Endothelial cell (in vitro differentiated cells): Measurements from ENCODE around the gene DIP2C. TPM values are rescaled to one million over a fixed set of nuclear protein-coding genes. Genes with fewer than 3 reads are reported as not detected.

Experiments
- DNase-seq: peaks from one replicate; pipeline ENCODE4 v3.0.0; 2021; ENCODE audit warnings: low spot score
- H3K27ac Mint-ChIP-seq: one replicate; pipeline ENCODE4 v1.8.0; 2021; ENCODE audit warnings: mixed read lengths, inconsistent platforms; ENCODE audit not compliant: unreplicated experiment
- H3K27me3 Mint-ChIP-seq: one replicate; pipeline ENCODE4 v1.8.0; 2021; ENCODE audit warnings: mild to moderate bottlenecking, moderate library complexity, mixed read lengths, inconsistent platforms; ENCODE audit not compliant: unreplicated experiment
- H3K36me3 Mint-ChIP-seq: one replicate; pipeline ENCODE4 v1.8.0; 2021; ENCODE audit warnings: mild to moderate bottlenecking, low read depth, mixed read lengths, inconsistent platforms; ENCODE audit not compliant: unreplicated experiment
- H3K4me1 Mint-ChIP-seq: one replicate; pipeline ENCODE4 v1.8.0; 2021; ENCODE audit warnings: mild to moderate bottlenecking, mixed read lengths, inconsistent platforms; ENCODE audit not compliant: unreplicated experiment
- H3K4me3 Mint-ChIP-seq: one replicate; pipeline ENCODE4 v1.8.0; 2021; ENCODE audit warnings: mild to moderate bottlenecking, mixed read lengths, inconsistent platforms; ENCODE audit not compliant: unreplicated experiment
- H3K9me3 Mint-ChIP-seq: one replicate; pipeline ENCODE4 v1.8.0; 2021; ENCODE audit warnings: mixed read lengths, inconsistent platforms; ENCODE audit not compliant: unreplicated experiment
- CTCF ChIP-seq: fragments of 200-600 bp; sonication (generic); IDR thresholded peaks from one replicate; pipeline ENCODE4 v1.5.0; 2021; ENCODE audit warnings: antibody characterized with exemption; ENCODE audit not compliant: unreplicated experiment
- total RNA-seq: library from RNA; stranded (reverse); fragmentation: NEBNext Ultra II Directional; extraction: Animal tissue kit (Norgen Biotek cat#: 25700); gene quantifications from one replicate; pipeline ENCODE4 v1.2.1, GENCODE V29; 2021; ENCODE audit not compliant: unreplicated experiment

The DIP2C gene
- total RNA-seq, 1 donor from 2014 or later, result 13.1 TPM

GRCh38 chr10:486666-487322 is 202.7 kb downstream of the DIP2C start:
- no peak overlapping the region for H3K4me3 Mint-ChIP-seq
- peaks cover 14% of the 10 kb centered on the region for H3K27me3 Mint-ChIP-seq
- no peak for TF ChIP-seq CTCF
- H3K27ac Mint-ChIP-seq, result no peak overlapping the region
- H3K4me1 Mint-ChIP-seq, result peaks cover 34% of the 10 kb centered on the region
- H3K9me3 Mint-ChIP-seq, result no peaks in the 10 kb centered on the region
- DNase-seq, result no peak
- peaks cover 4% of the 10 kb centered on the region for H3K36me3 Mint-ChIP-seq

GRCh38 chr10:486206-486605 is 203.3 kb downstream of the DIP2C start:
- Mint-ChIP-seq H3K9me3 (no peaks in the 10 kb centered on the region), H3K27ac (peak overlapping the region; percentile 48), H3K27me3 (peaks cover 14% of the 10 kb centered on the region), H3K4me1 (peaks cover 34% of the 10 kb centered on the region), H3K36me3 (peaks cover 4% of the 10 kb centered on the region), H3K4me3 (no peak overlapping the region)
- TF ChIP-seq CTCF, result no peak
- no peak for DNase-seq

GRCh38 chr10:485776-486175 is 203.7 kb downstream of the DIP2C start:
- no peak for TF ChIP-seq CTCF
- DNase-seq, result no peak
- Mint-ChIP-seq H3K27ac (peak overlapping the region; percentile 48), H3K36me3 (peaks cover 4% of the 10 kb centered on the region), H3K4me3 (no peak overlapping the region), H3K27me3 (peaks cover 14% of the 10 kb centered on the region), H3K9me3 (no peaks in the 10 kb centered on the region), H3K4me1 (peaks cover 32% of the 10 kb centered on the region)

- DNase-seq, result no peak
- Mint-ChIP-seq H3K4me3 (no peak overlapping the region), H3K27me3 (peaks cover 14% of the 10 kb centered on the region), H3K4me1 (peaks cover 25% of the 10 kb centered on the region), H3K27ac (peak overlapping the region; percentile 82), H3K36me3 (peaks cover under 1% of the 10 kb centered on the region), H3K9me3 (no peaks in the 10 kb centered on the region)
- TF ChIP-seq CTCF, result no peak
Observed at GRCh38 chr10:484925-485661, 204.4 kb downstream of the DIP2C start.

GRCh38 chr10:484441-484924 is 205.0 kb downstream of the DIP2C start:
- H3K36me3 Mint-ChIP-seq, result no peaks in the 10 kb centered on the region

More at GRCh38 chr10:484441-484924, 205.0 kb downstream of the DIP2C start:
- TF ChIP-seq CTCF, result no peak
- no peak overlapping the region for H3K4me3 Mint-ChIP-seq
- H3K4me1 Mint-ChIP-seq, result peaks cover 25% of the 10 kb centered on the region
- H3K9me3 Mint-ChIP-seq, result no peaks in the 10 kb centered on the region
- H3K27ac Mint-ChIP-seq, result no peak overlapping the region
- no peak for DNase-seq
- peaks cover 15% of the 10 kb centered on the region for H3K27me3 Mint-ChIP-seq
